Limb (tissue), 2 donors: ENCODE measurements around the gene PHC2.

Source experiments
- DNase-seq, 2 donors: peaks; one replicate each; pipeline ENCODE4 v3.0.0-alpha.2; 2016; ENCODE audit errors: extremely low spot score in 2 of 2

PHC2 gene

DNA sequence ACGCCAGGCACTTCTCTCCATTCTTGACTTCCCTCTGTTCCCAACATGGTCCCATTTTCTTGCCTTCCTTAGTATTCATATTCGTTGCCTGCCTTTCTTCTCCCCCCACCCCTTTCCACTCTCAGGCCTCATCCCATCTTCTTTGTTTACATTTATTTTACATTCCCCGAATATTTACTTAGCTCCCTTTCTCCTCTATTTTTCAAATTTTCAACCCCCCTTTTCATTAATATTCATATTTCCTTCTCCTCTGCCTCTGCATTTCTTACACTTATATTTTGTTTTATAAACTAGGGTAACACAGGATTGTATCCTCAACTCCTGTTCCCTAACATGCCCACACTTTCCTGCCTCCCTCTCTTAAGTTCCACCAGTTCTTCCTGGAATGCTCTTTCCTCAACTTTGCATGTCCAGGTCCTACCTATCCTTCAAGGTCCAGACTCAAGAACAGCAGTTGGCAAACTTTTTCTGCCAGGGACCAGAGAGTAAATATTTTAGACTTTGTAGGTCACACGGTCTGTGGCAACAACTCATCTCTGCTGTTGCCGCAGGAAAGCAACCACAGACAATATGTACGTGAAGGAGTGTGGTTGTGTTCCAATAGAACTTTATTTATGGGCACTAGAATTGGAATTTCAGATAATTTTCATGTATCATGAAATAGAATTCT lies 80.1 kb downstream of the PHC2 start:
- DNase-seq, result no peak

DNA sequence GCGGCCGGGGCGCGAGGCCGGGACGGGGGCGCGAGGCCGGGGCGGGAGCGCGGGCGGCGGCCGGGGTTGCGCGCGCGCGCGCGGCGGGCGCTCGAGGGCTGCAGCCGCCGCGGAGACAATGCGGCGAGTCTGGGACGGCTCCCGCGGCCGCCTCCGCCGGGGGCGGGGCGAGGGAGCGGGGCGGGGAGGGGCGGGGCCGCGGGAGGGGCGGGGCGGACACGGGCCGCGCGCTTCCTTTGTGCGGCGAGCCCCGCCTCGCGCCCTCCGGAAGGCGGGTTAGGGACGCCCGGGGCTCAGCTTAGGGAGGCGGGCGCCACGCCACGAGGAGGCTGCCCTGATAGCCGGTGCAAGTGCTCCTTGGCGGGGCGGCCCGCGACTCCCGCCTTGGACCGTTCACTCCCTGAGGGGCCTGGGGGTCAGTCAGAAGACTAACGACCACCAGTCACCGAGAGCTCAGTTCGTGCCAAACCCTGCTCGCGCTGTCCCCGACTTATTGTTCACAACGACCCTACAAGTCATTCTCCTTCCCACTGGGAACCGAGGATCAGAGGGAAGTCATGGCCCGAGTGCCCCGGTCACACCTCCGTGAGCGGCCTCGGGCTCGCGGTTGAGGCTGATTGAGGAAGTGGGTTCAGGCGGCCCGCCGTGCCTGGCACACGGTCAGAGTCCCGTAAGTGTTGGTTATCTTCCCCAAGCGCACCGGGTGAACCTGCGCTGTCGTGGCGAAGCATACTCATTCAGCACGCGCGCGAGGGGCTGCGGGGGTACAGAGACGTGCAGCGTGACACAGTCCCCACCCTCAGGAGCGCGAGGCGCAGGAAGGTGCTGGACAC lies 80.9 kb downstream of the PHC2 start:
- peak; percentile 82 to 93 for DNase-seq

DNA sequence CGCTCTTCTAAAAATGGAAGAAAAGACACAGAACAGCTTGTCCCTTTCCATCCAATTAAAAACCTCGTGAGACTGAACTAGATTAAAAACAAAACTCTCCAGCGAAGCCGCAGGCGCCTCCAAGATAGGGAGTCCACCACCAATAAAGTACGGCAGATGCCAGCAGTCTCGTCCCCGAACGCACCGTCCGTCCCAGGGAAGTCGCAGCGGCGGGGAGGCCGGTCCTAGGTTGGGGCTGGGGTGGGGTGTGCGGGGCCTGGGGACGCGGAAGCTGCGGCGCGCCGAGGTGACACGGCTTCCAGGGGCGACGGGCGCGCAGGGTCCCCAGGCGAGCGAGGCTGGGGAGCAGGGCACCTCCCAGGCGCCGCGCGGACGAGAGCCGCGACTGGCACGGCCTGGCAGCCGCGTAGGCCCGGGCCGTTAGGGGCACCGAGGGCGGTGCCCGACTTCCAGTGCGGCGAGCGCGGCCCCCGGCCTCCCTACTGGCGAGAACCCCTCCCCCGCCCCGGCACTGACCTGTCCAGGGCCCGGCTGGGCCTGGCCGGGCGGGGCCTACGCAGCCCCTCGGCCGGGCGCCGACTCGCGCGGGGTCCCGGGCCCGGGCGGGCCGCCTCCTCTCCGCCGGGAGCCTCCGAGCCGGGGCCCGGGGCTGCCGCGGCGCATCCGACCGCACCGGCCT lies 81.7 kb downstream of the PHC2 start:
- DNase-seq, result no peak

DNA sequence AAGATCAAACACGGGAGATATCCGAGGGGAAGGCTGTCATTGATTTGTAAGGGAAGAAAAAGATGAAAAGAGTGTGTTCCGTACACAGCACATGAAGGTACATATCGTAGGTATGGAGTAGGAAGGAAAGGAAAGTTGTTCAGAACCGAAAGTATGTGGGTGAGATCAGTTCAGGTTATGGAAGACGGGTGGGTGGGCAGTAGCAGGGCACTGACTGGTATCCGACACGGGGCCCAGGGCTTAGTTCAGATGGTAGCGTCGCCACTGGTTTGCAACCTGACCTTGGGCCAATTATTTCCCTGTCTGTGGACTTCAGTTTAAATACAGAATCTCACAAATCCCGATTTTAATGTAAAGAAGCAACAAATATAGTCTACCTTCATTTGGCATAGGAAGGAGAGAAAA lies 82.2 kb downstream of the PHC2 start:
- DNase-seq, result no peak

DNA sequence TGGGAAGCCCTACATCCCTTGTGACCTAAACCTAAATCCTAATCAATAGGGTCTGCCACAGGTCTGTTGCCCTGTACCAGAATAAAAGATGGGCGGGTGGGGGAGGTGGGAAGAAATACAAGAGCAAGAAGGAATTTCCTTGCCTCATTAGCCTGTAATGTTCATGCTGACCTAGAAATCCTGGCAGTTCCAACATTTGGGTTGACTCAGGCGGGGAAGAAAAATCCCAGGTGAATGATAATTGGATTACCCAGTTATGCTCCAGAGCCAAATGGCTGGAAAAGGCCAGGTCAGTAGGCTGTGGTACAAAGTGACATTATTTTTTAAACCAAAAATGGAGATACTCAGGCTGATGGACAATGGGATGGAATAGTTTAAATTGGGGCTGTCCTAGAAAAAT lies 82.7 kb downstream of the PHC2 start:
- no peak for DNase-seq

DNA sequence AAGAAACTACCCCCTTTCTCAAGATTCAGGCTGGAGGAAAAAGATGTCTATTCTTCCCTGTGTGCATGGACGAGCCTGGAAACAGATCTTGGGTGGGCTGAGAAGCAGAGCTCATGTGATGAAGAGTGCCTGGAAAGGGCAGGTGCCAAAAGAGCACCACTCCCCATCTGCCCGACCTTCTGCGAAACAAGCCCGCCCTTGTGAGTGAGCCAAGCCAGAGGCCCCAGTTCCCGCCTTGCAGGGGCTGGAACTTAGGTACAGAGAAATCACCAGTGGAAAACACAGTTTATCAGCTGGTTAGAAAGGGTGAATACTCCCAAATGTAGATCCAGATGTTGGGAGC lies 83.3 kb downstream of the PHC2 start:
- peak; percentile 60 to 69 for DNase-seq

DNA sequence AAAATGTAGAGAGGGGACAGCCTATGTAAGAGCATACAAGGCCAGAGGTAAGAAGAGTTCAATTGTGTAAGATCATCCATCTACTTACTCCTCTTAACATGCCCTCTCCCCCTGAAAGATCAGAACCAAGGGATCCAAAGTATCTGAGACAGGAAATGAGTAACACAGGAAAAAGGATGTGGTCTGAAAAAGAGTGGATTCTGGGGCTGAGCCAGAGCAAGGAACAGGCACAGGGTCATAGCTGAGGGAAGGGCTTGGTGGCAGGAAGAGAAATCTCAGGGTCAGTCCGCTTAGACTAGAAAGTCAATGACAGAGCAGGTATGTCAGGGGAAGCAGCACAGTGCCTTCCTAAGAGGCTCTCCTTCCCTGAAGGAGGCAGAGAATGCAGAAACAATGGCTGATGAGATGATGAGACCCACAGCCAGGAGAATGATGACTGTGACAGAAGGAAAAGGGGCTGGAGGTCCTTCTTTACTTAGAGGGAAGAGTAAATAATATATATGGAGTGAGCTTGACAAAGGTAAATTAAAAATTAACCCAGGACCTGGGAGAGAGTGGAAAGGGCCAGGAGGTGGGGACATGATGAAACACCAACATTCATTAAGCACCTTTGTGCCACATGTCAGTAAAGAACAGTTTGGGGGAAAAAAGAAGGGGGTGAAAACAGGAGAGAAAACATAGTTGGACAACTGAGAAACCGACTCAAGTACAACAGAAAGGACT lies 83.8 kb downstream of the PHC2 start:
- peak in 1 of 2 donors; percentile 49 for DNase-seq

DNA sequence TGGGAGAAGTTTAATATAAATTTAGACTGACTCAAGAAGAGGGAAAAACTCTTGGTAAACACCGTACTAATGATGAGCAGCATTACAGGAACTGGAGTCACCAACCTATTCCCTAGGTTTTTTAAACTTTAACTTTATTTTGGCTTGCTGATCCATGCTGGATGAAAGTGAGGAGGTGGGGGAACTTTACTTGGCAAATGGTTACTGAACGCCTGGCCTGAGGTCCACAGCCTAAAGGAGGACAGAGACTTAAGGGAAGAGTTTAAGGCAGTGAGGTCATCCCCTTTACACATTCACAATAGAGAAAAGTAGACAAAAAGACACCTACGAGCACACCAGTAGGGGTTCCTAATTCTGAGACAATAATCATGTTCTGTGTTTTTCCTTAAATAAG lies 84.4 kb downstream of the PHC2 start:
- DNase-seq, result no peak

DNA sequence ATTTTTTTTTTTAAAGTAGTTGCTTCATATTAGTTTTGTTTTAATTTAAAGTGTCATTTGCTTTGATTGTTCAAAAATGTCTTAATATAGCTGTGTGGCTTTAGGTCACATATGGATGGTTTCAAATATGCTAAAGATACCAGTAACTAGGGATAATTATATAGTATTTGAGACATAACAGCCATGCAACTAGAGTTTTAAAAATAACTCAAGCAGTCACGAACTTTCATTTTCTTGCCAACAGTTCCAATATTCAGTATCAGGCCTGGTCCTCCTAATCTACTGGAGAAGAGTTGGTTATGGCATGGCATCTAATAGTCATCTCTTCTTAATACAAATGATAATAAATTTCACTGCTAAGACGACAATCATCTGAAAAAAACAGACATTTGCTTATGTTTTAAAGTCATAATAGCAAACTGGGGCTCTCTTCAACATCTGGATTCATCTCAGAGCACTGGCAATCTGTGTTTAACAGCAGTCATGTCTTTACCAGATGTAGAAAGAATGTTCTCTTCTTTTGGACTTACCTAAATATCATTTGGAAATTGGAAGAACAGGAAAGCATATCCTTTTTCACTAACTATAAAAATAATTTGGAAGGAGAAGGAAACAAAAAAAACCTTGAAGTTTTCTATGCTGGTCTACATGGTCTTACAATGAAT lies 85.9 kb downstream of the PHC2 start:
- peak in 1 of 2 donors; percentile 46 for DNase-seq

DNA sequence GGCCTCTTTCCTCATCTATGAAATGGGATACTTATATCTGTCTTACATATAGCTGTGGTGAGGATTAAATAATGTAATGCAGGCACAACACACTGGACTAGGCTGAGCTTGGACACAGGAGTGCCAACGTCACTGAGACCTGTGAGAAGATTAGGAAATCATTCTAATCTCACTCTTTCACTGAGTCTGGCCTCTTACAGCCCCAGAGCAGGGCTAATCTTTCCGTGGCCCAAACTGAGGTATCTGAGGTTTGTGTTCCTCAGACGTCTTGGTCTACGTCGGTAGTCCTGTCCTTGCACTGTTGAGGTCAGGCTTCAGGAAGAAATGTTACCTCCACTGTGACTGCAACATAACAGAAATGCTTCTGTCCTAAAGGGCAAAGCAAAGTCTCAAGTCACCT lies 87.4 kb downstream of the PHC2 start:
- DNase-seq, result no peak

DNA sequence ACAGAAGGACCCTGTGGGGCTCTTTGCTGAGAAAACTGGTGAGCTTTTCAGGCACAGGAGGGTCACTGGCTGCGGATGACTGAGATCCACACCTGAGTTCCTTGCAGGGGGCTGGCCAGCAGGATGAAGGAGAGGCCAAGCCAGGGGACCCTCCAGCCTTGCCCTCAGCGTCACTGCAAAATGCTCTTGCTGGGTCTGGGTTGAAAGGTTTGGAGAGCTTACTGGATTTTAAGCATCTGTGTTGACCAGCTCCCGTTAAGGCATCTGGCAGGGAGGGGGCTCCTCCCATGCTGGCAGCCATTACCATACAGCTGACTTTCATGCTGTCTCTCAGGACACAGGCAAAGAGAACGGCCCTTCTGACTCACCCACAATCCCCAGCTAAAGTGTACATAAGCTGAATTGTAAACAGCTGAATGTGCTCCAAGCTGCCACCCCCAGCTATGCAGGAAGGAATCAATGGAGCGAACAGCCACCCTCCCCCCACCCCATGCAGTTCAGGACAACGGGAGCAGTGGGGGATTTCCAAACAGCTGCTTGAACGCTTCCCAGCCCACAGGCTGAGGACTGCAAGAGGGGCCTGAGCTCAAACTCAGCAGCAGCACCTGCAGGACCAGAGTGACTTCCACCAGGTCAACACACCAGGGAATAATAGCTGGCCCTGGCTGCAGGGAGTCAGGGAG lies 88.7 kb downstream of the PHC2 start:
- peak; percentile 67 to 71 for DNase-seq

DNA sequence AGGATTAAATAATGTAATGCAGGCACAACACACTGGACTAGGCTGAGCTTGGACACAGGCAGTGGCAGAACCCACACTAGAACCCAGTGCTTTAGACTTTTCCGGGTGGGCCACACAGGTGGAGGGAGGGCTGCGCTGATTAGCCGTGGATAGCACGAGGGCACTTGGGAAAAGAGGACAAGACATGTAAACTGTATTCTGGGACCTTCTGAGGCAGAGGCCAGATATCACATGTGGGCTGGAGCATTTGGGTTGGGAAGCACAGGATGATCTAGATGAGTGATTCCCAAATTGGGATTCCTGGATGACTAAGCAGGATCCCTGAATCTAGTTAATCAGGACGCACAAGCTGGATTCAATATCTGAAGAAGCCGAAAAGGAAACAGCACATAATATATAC lies 89.7 kb downstream of the PHC2 start:
- DNase-seq, result no peak

DNA sequence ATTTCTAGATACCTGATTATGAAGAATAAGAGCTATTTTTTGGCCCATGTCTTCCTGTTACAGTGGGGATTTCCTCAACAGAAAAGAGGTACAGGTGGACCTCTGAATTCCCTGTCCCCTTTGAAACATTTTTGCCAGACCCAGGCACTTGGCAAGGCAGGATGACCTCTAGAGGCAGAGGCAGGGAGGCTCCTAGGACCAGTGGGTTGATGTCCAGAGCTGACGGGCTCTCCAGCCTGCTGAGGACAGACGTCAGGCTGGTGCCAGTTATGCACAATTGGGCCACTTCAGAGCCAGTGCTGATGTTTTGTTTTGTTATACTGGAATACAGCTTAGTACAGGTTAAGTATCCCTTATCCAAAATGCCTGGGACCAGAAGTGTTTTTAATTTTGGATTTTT lies 91.5 kb downstream of the PHC2 start:
- DNase-seq, result no peak

DNA sequence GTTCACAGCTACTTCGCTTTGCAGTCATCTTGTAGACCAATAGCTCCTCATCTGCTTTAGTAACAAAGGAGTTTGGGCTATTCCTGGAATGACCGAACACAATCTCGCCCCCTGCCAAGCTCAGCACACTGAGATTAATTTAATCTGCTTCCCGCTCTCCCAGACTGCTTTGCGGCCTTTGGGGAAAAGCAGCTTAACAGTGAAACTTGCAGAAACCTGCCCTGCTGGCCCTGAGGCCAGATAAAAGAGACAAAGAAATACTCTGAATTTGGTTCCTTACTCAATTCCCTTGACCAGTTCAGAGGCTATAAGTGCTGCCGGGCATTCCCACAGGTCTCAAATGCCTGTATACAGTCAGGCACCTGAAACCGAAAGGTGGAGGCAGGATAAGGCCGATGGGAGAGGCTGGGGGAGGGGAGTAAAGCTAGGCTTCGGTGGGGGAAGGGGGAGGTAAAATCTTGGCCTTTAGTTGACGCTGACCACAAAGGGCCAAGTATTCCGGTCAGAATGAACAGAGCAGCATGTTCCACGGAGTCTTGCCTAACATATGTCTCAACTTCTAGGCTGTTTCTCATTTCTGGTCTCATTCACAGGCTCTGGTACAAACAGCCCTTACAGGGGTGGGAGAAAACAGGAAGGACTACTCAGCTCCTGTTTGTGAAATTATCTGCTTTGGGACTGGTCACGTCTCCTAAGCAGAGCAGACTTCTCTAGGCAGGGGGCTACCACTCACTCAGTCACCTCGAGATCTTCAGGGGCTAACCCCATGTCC lies 92.3 kb downstream of the PHC2 start:
- DNase-seq, result no peak

DNA sequence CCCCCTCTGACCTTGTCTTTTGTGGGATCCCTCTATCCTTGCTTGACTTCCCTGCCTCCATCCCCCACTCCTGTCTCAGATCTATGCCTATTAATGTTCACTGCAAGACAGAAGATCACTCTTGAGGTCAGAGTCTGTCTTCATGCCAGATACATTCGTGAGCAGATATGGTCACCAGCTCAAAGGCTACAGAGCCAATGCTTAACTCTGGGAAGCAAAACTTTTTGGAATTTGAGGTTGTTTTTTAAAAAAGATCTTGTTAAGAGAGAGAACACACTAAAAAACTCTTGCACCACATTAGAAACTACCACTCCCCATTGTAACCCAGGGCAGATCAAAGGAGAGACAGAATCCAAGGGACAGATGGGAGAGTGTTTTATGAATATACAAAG lies 92.9 kb downstream of the PHC2 start:
- no peak for DNase-seq

DNA sequence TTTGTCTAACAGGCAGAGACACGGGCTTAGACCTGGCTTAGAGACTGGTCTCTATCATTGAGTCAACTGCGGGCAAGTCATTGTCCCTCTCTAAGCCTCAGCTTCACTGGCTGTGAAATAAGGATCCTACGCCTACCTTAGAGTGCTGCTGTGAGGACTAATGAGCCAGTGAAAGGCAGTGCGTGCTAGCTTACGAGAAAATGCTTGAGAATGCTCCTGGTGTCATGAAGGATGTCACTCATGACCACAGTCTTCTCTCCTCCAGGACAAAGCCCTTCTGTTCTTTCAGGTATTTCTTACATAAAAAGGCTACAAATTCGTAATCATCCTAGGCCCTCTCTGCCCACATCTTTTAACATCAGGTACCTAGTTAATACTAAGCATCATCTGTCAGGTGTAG lies 93.5 kb downstream of the PHC2 start:
- no peak for DNase-seq

DNA sequence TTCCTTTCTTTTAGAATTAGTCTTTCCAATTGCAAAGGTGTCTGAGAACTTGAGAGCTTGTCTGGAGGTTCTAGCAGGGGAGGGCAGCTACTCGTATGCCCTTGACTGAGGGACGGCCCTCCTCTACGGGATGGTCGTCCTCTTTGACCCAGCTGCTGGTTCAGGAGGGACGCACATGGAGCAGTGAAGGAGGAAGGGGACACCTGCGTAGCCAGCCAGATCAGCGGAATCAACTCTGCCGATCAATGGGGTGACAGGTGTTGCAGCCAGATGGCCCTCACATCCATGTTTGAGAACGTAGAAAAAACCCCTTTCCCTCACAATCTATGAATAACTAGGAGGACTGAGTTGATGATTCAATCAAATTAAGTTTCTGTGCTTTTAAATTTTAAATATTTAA lies 94.3 kb downstream of the PHC2 start:
- DNase-seq, result no peak

DNA sequence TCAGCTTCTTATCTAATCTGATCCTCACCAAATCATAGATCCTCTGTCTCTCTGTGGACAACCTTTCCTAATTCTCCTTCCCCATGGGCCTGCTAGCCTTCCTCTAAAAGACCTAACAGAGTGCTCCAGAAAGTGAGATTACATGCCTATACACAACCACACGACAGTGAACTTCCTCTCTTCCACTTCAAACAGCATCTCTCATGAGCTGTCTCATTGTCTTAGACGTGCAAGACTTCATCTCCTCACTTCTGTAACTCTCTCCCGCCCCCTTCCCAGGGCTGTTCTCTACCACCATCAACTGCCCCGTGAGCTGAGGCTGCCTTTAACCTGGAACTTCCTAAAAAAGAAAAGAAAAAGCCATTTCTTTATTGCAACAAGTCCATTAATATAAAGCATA lies 95.9 kb downstream of the PHC2 start:
- no peak for DNase-seq

DNA sequence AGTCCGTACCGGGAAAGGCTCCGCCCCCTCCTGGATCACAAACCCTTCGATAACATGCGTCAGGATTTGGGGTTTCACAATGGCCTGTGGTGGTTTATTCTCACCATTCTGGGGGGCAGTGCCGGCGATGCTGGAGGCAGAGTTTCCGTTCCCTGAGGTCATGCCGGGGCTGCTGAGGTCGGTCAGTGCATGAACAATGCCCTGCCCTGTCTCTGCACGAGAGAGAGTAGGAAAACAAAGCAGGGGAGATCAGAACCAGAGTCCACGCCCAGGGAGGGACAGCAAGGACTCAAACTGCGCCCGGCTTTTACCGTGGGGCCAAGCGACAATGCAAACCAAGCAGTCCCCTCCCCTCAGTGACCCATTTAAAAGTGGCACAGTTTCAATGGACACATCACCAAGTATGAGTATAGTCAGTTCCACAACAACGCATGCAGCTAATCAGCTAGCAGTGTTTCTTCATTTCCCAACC lies 96.8 kb downstream of the PHC2 start:
- DNase-seq, result no peak

DNA sequence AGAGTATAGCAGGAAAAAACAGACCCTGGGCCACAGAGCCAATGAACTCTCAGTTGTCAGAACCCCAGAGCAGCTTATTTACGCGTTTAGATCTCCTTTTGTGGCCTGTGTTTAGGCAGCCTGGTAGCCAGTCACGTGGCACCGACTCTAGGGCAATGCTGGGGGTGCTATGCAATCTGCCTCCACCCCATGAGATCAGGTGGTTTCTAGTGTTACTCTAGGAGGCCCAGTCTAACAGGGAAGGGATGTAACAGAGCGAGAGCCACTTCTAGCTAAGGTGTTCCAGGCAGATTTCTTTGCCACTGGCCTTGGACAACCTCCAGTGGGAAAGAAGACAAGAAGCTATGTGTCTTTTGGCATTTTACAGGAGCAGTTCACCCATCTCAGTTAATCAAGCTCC lies 98.0 kb downstream of the PHC2 start:
- DNase-seq, result no peak
